SU-DHL-6 (cell line): Measurements from ENCODE around the gene FAM163B.

ENCODE experiments used
- H2AFZ ChIP-seq: fragments of 200-600 bp; sonication (generic); 2 replicates; pipeline ENCODE4 v1.6.1; 2014; ENCODE audit warnings: low read depth, mild to moderate bottlenecking, moderate library complexity, mixed read lengths, antibody characterized with exemption, low read length; ENCODE audit not compliant: severe bottlenecking
- H3F3A ChIP-seq: fragments of 200-600 bp; shearing (Covaris generic); 2 replicates; pipeline ENCODE4 v1.6.0; 2016; ENCODE audit warnings: antibody characterized with exemption, mild to moderate bottlenecking; ENCODE audit not compliant: insufficient read depth
- H3K27ac ChIP-seq: fragments of 200-600 bp; sonication (generic); 2 replicates; pipeline ENCODE4 v1.5.1; 2016; ENCODE audit warnings: low read depth, mild to moderate bottlenecking, low read length, moderate library complexity, mixed read lengths
- H3K27me3 ChIP-seq: fragments of 200-600 bp; sonication (generic), shearing (Covaris generic); 2 replicates; pipeline ENCODE4 v1.6.0; 2014; ENCODE audit warnings: mild to moderate bottlenecking, low read length
- H3K36me3 ChIP-seq: fragments of 200-600 bp; sonication (generic); 2 replicates; pipeline ENCODE4 v1.6.1; 2014; ENCODE audit warnings: mild to moderate bottlenecking, low read length, mixed read lengths
- H3K4me2 ChIP-seq: fragments of 300-600, 200-600 bp; shearing (Covaris generic), sonication (generic); 2 replicates; pipeline ENCODE4 v1.6.0; 2014; ENCODE audit warnings: low read length, low read depth, mild to moderate bottlenecking; ENCODE audit not compliant: poor library complexity, severe bottlenecking
- H3K4me3 ChIP-seq: fragments of 200-600 bp; sonication (generic); 2 replicates; pipeline ENCODE4 v1.5.1; 2014; ENCODE audit warnings: antibody characterized with exemption, low read length, mild to moderate bottlenecking, mixed read lengths; ENCODE audit not compliant: insufficient read depth, poor library complexity, severe bottlenecking
- H3K79me2 ChIP-seq: fragments of 200-600 bp; sonication (generic); 2 replicates; pipeline ENCODE4 v1.6.1; 2014; ENCODE audit warnings: mild to moderate bottlenecking, low read length, moderate library complexity; ENCODE audit not compliant: insufficient read depth
- H3K9ac ChIP-seq: fragments of 200-600 bp; sonication (generic); 2 replicates; pipeline ENCODE4 v1.7.0; 2014; ENCODE audit warnings: mild to moderate bottlenecking, low read length
- H3K9me2 ChIP-seq: fragments of 200-600 bp; sonication (generic); replicated peaks from 2 replicates; pipeline ENCODE4 v1.6.1; 2014; ENCODE audit warnings: low read length; ENCODE audit not compliant: insufficient read depth
- H3K9me3 ChIP-seq: fragments of 200-600 bp; sonication (generic); 2 replicates; pipeline ENCODE4 v1.6.1; 2014; ENCODE audit warnings: low read length, mixed read lengths; ENCODE audit not compliant: insufficient read depth
- H4K20me1 ChIP-seq: fragments of 200-600 bp; sonication (generic); 2 replicates; pipeline ENCODE4 v1.6.1; 2014; ENCODE audit warnings: low read depth, mild to moderate bottlenecking, antibody characterized with exemption, low read length, moderate library complexity, mixed read lengths
- EZH2phosphoT487 ChIP-seq: fragments of 200-600 bp; sonication (generic), shearing (Covaris generic); conservative IDR thresholded peaks from 2 replicates; pipeline ENCODE4 v1.6.1; 2018; ENCODE audit warnings: mild to moderate bottlenecking, antibody characterized with exemption, low read length, moderate library complexity, mixed read lengths
- TF ChIP-seq, protein P1 (sequence below): fragments of 200-600 bp; sonication (generic); IDR thresholded peaks from one replicate; pipeline ENCODE4 v1.5.1; 2017; ENCODE audit warnings: antibody characterized with exemption, mild to moderate bottlenecking, low read length, moderate library complexity; ENCODE audit not compliant: insufficient read depth, poor library complexity, severe bottlenecking

FAM163B gene

DNA sequence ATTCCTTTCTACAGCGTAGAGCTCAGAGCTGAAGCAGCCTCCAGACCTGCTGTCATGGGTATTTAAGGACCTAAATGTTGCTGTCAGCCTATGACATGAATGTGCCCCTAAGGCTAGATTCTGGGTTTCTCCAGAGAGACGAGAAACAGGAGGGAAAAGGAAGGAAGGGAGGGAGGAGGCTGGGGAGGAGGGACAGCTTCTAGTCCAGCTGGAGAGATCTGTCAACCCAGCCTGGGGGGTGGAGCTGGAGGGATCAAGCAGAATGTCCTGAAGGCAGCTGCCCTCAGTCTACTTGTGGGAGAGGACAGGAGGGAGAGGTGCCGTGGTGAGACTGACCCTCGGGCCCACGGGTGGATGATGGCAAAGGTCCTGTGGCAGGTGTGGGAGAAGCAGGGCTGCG lies 25.9 kb upstream of the FAM163B start:
- Histone ChIP-seq H3K79me2 (no peaks in the 10 kb centered on the region), H3K36me3 (no peaks in the 10 kb centered on the region), H3K4me3 (no peak overlapping the region), H3K9ac (no peak overlapping the region), H2AFZ (no peak overlapping the region), H3K4me2 (no peak overlapping the region), H4K20me1 (no peaks in the 10 kb centered on the region), H3K9me2 (no peaks in the 10 kb centered on the region), H3F3A (no peaks in the 10 kb centered on the region), H3K27me3 (no peaks in the 10 kb centered on the region), H3K27ac (no peak overlapping the region), H3K9me3 (no peaks in the 10 kb centered on the region)
- TF ChIP-seq EZH2phosphoT487 = no peak

DNA sequence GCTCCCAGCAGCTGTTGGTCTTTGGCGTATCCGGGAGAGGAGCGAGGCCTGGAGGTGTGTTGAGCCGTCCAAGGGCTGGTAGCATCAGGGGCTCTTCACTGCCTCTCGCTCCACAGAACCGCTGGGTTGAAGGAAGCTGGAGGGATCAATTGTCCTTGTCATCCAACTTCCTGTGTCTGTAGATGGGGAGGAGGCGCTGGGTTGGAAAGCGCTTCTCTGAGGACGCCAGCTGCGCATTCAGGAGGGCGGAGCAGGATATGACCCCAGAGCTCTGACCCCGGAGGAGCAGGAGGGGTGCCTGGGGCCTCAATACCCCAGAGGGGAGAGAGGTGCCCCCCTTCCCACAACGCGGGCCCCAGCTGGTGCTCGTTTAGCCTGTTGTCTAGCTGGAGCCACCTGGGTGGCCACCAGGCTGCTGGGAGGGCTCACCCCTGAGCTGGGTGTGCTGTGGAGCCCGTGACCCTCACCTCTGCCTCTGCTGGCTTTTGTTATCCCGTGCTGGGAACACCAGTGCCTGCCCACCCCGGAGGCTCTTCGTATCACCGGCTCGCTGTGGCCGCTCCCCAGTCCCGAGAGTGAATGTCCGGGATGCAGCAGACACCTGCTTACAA lies 25.0 kb upstream of the FAM163B start:
- Histone ChIP-seq H3K9me3 (no peaks in the 10 kb centered on the region), H3K9ac (no peak overlapping the region), H3F3A (no peaks in the 10 kb centered on the region), H4K20me1 (no peaks in the 10 kb centered on the region), H3K9me2 (no peaks in the 10 kb centered on the region), H3K36me3 (no peaks in the 10 kb centered on the region), H3K27me3 (no peaks in the 10 kb centered on the region), H3K4me3 (no peak overlapping the region), H3K27ac (no peak overlapping the region), H3K79me2 (no peaks in the 10 kb centered on the region), H2AFZ (no peak overlapping the region), H3K4me2 (no peak overlapping the region)
- TF ChIP-seq, protein P1, sequence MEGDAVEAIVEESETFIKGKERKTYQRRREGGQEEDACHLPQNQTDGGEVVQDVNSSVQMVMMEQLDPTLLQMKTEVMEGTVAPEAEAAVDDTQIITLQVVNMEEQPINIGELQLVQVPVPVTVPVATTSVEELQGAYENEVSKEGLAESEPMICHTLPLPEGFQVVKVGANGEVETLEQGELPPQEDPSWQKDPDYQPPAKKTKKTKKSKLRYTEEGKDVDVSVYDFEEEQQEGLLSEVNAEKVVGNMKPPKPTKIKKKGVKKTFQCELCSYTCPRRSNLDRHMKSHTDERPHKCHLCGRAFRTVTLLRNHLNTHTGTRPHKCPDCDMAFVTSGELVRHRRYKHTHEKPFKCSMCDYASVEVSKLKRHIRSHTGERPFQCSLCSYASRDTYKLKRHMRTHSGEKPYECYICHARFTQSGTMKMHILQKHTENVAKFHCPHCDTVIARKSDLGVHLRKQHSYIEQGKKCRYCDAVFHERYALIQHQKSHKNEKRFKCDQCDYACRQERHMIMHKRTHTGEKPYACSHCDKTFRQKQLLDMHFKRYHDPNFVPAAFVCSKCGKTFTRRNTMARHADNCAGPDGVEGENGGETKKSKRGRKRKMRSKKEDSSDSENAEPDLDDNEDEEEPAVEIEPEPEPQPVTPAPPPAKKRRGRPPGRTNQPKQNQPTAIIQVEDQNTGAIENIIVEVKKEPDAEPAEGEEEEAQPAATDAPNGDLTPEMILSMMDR = no peak
- no peak for TF ChIP-seq EZH2phosphoT487

DNA sequence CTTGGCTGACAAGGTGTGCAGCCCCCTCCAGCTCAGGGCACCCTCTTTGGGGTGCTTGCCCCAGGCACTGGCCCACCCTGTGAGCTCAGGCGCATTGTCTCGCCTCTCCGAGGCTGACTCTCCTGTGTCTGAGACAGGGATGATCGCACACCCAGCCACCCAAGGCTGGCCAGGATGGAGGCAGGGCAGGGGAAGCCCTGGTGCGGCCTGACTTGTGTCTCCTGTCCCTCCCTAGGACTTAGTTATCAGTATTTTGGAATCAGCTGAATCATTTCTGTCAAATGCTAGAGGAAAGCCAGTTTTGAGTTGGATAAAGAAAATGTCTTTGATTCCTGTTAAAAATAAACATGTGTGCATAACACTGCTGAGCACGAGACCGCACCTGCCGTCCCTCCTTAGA lies 24.5 kb upstream of the FAM163B start:
- Histone ChIP-seq H3K9me3 (no peaks in the 10 kb centered on the region), H4K20me1 (no peaks in the 10 kb centered on the region), H3K9ac (no peak overlapping the region), H3K27ac (no peak overlapping the region), H3K4me2 (no peak overlapping the region), H3K4me3 (no peak overlapping the region), H2AFZ (no peak overlapping the region), H3K79me2 (no peaks in the 10 kb centered on the region), H3K9me2 (no peaks in the 10 kb centered on the region), H3K36me3 (no peaks in the 10 kb centered on the region), H3F3A (no peaks in the 10 kb centered on the region), H3K27me3 (no peaks in the 10 kb centered on the region)
- TF ChIP-seq, protein P1 = no peak
- TF ChIP-seq EZH2phosphoT487 = no peak

DNA sequence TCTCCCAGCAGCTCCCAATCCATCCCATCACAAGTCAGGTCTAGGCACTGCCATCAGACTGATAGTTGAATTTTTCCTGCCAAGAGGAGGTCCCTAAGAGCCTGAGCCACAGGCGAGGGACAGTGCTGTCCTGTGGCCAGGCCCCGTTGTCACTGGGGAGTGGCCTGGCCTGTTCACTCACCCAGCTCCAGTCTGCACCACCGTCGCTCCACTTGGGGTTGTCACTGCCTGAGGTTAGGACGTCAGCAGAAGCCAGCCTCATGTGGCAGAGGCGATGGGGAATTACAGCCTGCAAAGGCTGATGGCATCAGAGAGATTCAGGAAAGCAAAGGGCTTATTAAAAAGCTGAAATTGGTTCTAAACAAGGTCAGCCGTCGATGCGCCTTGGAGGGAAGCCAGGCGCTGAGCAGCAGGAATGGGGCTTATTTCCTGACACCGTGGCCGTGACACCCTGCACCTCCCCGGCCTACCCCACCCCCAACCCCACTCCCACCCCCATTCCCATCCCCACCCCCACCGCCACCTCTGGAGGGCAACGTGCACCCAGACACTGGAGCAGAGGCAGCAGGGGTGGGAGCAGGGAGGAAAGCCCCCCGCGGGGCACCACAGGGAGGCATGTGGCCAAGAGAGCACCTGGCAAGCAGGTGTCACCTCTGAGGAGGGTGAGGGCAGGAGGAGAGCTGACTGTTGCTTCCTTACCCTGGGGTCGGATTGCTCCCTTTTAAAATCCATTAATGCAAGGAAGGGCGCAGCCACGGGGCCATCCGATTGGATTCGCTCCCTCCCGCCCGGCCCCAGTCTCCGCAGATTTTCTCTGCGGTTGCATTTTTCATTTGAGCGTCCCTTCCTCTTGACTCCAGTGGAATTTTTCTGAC lies 23.9 kb upstream of the FAM163B start:
- no peak overlapping the region for H2AFZ ChIP-seq
- no peaks in the 10 kb centered on the region for H3K9me2 ChIP-seq
- no peaks in the 10 kb centered on the region for H3K79me2 ChIP-seq
- no peak overlapping the region for H3K9ac ChIP-seq
- H3K27me3 ChIP-seq = no peaks in the 10 kb centered on the region
- no peak overlapping the region for H3K4me3 ChIP-seq
- no peak overlapping the region for H3K4me2 ChIP-seq
- TF ChIP-seq, protein P1 = no peak
- no peak for TF ChIP-seq EZH2phosphoT487
- no peaks in the 10 kb centered on the region for H3K36me3 ChIP-seq
- no peak overlapping the region for H3K27ac ChIP-seq
- no peaks in the 10 kb centered on the region for H3F3A ChIP-seq
- H3K9me3 ChIP-seq = no peaks in the 10 kb centered on the region
- H4K20me1 ChIP-seq = no peaks in the 10 kb centered on the region
